ENCODE data around the gene PGM1. TPM values are rescaled to one million over a fixed set of nuclear protein-coding genes. Genes with fewer than 3 reads are reported as not detected.

The PGM1 gene
- total RNA-seq, 1 experiment from 2014 or later: 111 TPM

- CTCF ChIA-PET: interaction anchor here (0.6 to 2.8 kb wide), 13 partner anchors 22 to 631 kb away, joined by 3 to 20 read pairs (median 6); no protein-coding TSS in a partner anchor
- POLR2A ChIA-PET: no interaction called here
Observed at GRCh38 chr1:63615768-63616420, 22.7 kb downstream of the PGM1 start.

DNA sequence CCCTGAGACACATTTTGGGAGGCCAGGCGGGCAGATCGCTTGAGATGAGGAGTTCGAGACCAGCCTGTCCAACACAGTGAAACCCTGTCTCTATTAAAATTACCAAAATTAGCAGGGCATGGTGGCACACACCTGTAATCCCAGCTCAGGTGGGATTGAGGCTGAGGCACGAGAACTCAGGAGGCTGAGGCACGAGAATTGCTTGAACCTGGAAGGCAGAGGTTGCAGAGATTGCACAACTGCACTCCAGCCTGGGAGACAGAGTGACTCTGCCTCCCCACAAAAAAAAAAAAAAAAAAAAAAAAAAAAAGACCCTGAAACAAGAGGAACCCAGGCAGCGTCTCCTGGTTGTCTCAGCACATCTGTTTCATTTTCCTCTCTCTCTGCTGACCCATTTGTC, 24.2 kb downstream of the PGM1 start:
- POLR2A ChIA-PET: no interaction called here
- no peaks in the 10 kb centered on the region for H3K27me3 Mint-ChIP-seq (ENCODE audit: low read depth)
- CTCF ChIA-PET: interaction anchor here (0.8 to 2.8 kb wide), 13 partner anchors 23 to 1054 kb away, joined by 3 to 20 read pairs (median 6); no protein-coding TSS in a partner anchor
- TF ChIP-seq JUN (CRISPR knock-in tag; IDR thresholded peaks at IDR 0.05) (no peak), ERG (CRISPR knock-in tag; IDR thresholded peaks at IDR 0.05) (no peak), E2F5 (CRISPR knock-in tag; IDR thresholded peaks at IDR 0.05) (no peak), HMGA2 (CRISPR knock-in tag; IDR thresholded peaks at IDR 0.05) (no peak), ZNF281 (CRISPR knock-in tag; IDR thresholded peaks at IDR 0.05) (no peak)
- TF ChIP-seq, protein P1, sequence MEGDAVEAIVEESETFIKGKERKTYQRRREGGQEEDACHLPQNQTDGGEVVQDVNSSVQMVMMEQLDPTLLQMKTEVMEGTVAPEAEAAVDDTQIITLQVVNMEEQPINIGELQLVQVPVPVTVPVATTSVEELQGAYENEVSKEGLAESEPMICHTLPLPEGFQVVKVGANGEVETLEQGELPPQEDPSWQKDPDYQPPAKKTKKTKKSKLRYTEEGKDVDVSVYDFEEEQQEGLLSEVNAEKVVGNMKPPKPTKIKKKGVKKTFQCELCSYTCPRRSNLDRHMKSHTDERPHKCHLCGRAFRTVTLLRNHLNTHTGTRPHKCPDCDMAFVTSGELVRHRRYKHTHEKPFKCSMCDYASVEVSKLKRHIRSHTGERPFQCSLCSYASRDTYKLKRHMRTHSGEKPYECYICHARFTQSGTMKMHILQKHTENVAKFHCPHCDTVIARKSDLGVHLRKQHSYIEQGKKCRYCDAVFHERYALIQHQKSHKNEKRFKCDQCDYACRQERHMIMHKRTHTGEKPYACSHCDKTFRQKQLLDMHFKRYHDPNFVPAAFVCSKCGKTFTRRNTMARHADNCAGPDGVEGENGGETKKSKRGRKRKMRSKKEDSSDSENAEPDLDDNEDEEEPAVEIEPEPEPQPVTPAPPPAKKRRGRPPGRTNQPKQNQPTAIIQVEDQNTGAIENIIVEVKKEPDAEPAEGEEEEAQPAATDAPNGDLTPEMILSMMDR (IDR thresholded peaks at IDR 0.05): 0 out of 2 replicates have a peak, but pooled peaks have one; percentile 9
- TF ChIP-seq, protein P2, sequence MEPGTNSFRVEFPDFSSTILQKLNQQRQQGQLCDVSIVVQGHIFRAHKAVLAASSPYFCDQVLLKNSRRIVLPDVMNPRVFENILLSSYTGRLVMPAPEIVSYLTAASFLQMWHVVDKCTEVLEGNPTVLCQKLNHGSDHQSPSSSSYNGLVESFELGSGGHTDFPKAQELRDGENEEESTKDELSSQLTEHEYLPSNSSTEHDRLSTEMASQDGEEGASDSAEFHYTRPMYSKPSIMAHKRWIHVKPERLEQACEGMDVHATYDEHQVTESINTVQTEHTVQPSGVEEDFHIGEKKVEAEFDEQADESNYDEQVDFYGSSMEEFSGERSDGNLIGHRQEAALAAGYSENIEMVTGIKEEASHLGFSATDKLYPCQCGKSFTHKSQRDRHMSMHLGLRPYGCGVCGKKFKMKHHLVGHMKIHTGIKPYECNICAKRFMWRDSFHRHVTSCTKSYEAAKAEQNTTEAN (CRISPR knock-in tag; IDR thresholded peaks at IDR 0.05): no peak
- H3K9me3 Mint-ChIP-seq: no peaks in the 10 kb centered on the region
- peak overlapping the region; percentile 49; the same call in 1 of the 2 replicates for H3K27ac Mint-ChIP-seq
- DNase-seq (ENCODE audit: low spot score): no peak
- no peak for ATAC-seq
- peaks cover 30% of the 10 kb centered on the region for H3K4me1 Mint-ChIP-seq
- no peak overlapping the region for H3K4me3 Mint-ChIP-seq
- no peaks in the 10 kb centered on the region for H3K36me3 Mint-ChIP-seq

More at GRCh38 chr1:63615768-63616420, 22.7 kb downstream of the PGM1 start:
- peak; percentile 58 for DNase-seq (ENCODE audit: low spot score)
- Mint-ChIP-seq H3K27ac (no peak overlapping the region), H3K27me3 (ENCODE audit: low read depth) (no peaks in the 10 kb centered on the region), H3K4me3 (no peak overlapping the region), H3K9me3 (no peaks in the 10 kb centered on the region), H3K36me3 (no peaks in the 10 kb centered on the region), H3K4me1 (peaks cover 39% of the 10 kb centered on the region)
- TF ChIP-seq, protein P2 (CRISPR knock-in tag; IDR thresholded peaks at IDR 0.05): no peak
- TF ChIP-seq, protein P1 (IDR thresholded peaks at IDR 0.05): peak; percentile 69
- TF ChIP-seq FOXJ3 (CRISPR knock-in tag; IDR thresholded peaks at IDR 0.05; ENCODE audit: borderline replicate concordance) (no peak), IRF1 (CRISPR knock-in tag; IDR thresholded peaks at IDR 0.05) (no peak), ZNF671 (CRISPR knock-in tag; IDR thresholded peaks at IDR 0.05) (no peak), RORB (CRISPR knock-in tag; IDR thresholded peaks at IDR 0.05) (no peak), NR1H2 (CRISPR knock-in tag; IDR thresholded peaks at IDR 0.05) (no peak)
- TF ChIP-seq, protein P3, sequence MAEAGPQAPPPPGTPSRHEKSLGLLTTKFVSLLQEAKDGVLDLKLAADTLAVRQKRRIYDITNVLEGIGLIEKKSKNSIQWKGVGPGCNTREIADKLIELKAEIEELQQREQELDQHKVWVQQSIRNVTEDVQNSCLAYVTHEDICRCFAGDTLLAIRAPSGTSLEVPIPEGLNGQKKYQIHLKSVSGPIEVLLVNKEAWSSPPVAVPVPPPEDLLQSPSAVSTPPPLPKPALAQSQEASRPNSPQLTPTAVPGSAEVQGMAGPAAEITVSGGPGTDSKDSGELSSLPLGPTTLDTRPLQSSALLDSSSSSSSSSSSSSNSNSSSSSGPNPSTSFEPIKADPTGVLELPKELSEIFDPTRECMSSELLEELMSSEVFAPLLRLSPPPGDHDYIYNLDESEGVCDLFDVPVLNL (CRISPR knock-in tag; IDR thresholded peaks at IDR 0.05; ENCODE audit: borderline replicate concordance, low read depth): no peak
- peak; percentile 68 for ATAC-seq

All from WTC11 (cell line).